K562 (cell line): ENCODE measurements around the gene MOG. TPM values are rescaled to one million over a fixed set of nuclear protein-coding genes. Genes with fewer than 3 reads are reported as not detected.
A peak's percentile ranks its signal among the peaks of the same experiment; 100 is the strongest.

Source experiments
- ATAC-seq: fragments of 200-7000 bp; cut with Tn5 transposase; 3 replicates; pipeline ENCODE4 v1.9.1; 2020; ENCODE audit warnings: moderate library complexity
- BruUV-seq: library from RNA; stranded (reverse); fragments of 400-500 nt; replicated peaks from 2 replicates; lab custom pipeline; 2021; lab: Mats Ljungman, UMichigan
- CTCF ChIA-PET: fragments of 300-600 bp; formaldehyde crosslinking; extraction: SDS; loops from one replicate; lab custom pipeline; 2021; ENCODE audit warnings: low intra/inter-chr PET ratio; lab: Yijun Ruan, JAX
- POLR2A ChIA-PET: fragments of 300-600, 350-650 bp; sonication (Branson Sonifier 250); formaldehyde crosslinking; extraction: SDS; loops from one replicate; lab custom pipeline; 2021; ENCODE audit warnings: antibody characterized with exemption, inconsistent platforms; lab: Yijun Ruan, JAX
- DNase-seq, 4 experiments: peaks; one replicate each; pipeline versions ENCODE4 v3.0.0 to v3.0.0-alpha.2; 2011 to 2018; ENCODE audit warnings: low spot score in 3 of 4, mixed read lengths in 3 of 4; ENCODE audit errors: extremely low read depth in 1 of 4
- FAIRE-seq: peaks from 2 replicates; lab custom pipeline; 2011; peaks lifted over from hg19 to GRCh38; lab: Jason Lieb, UNC
- H2AFZ ChIP-seq: 2 replicates; pipeline ENCODE4 v1.6.0; 2011; ENCODE audit warnings: low read depth, low read length, control low read depth, inconsistent platforms
- H3K27ac ChIP-seq: fragments of 200-600 bp; 3 replicates; pipeline ENCODE4 v1.8.0; 2011; ENCODE audit warnings: low read depth, mild to moderate bottlenecking, control low read depth, inconsistent platforms, low read length, moderate library complexity, mixed read lengths; ENCODE audit errors: extremely low read depth
- H3K27me3 ChIP-seq, 2 experiments: fragments of 300-600 bp in 1 of 2; 2 replicates in 1 of 2; 3 replicates in 1 of 2; pipeline versions ENCODE4 v1.6.0 to v1.8.0; 2011; ENCODE audit warnings: inconsistent platforms in 2 of 2, low read length in 2 of 2, mild to moderate bottlenecking in 1 of 2, mixed read lengths in 1 of 2, moderate library complexity in 1 of 2; ENCODE audit not compliant: control insufficient read depth in 2 of 2, insufficient read depth in 2 of 2
- H3K36me3 ChIP-seq: fragments of 300-600 bp; 3 replicates; pipeline ENCODE4 v1.8.0; 2011; ENCODE audit warnings: mild to moderate bottlenecking, low read length, inconsistent platforms; ENCODE audit not compliant: control insufficient read depth, insufficient read depth
- H3K4me1 ChIP-seq, 2 experiments: fragments of 200-600 bp in 1 of 2; replicated peaks in 1 of 2; 2 replicates in 1 of 2; 3 replicates in 1 of 2; pipeline versions ENCODE4 v1.5.1 to v1.8.0; 2011; ENCODE audit warnings: inconsistent platforms in 2 of 2, low read length in 2 of 2, mild to moderate bottlenecking in 1 of 2, mixed read lengths in 1 of 2, moderate library complexity in 1 of 2; ENCODE audit not compliant: control insufficient read depth in 2 of 2, insufficient read depth in 2 of 2
- H3K4me2 ChIP-seq: 2 replicates; pipeline ENCODE4 v1.6.1; 2011; ENCODE audit warnings: low read length, control low read depth, inconsistent platforms, mixed read lengths; ENCODE audit not compliant: insufficient read depth
- H3K4me3 ChIP-seq: fragments of 200-600 bp; sonication (generic), shearing (Covaris generic); 2 replicates; pipeline ENCODE4 v1.5.1; 2016; ENCODE audit warnings: control low read depth, inconsistent platforms
- H3K79me2 ChIP-seq: fragments of 200-600 bp; 3 replicates; pipeline ENCODE4 v1.8.0; 2011; ENCODE audit warnings: low read length, inconsistent platforms; ENCODE audit not compliant: control insufficient read depth, insufficient read depth
- H3K9ac ChIP-seq, 2 experiments: 2 replicates each; pipeline versions ENCODE4 v1.6.0 to v1.6.1; 2011; ENCODE audit warnings: low read depth in 2 of 2, low read length in 2 of 2, control low read depth in 1 of 2, inconsistent platforms in 1 of 2, mild to moderate bottlenecking in 1 of 2, mixed read lengths in 1 of 2; ENCODE audit not compliant: insufficient read depth in 1 of 2
- H3K9me1 ChIP-seq: one replicate; pipeline ENCODE4 v1.6.0; 2011; ENCODE audit warnings: inconsistent platforms, mild to moderate bottlenecking, low read length, moderate library complexity; ENCODE audit not compliant: control insufficient read depth, insufficient read depth
- H3K9me3 ChIP-seq: replicated peaks from 2 replicates; pipeline ENCODE4 v1.5.1; 2011; ENCODE audit warnings: low read depth, low read length, inconsistent platforms; ENCODE audit not compliant: control insufficient read depth, insufficient read depth
- H4K20me1 ChIP-seq: replicated peaks from 2 replicates; pipeline ENCODE4 v1.6.1; 2011; ENCODE audit warnings: low read length, inconsistent platforms, mixed read lengths; ENCODE audit not compliant: control insufficient read depth, insufficient read depth
- DACH1 ChIP-seq: fragments of 450-650 bp; IDR thresholded peaks from 2 replicates; pipeline ENCODE4 v1.6.1; 2018; ENCODE audit not compliant: partially characterized antibody
- HNRNPLL ChIP-seq: fragments of 200-400 bp; formaldehyde crosslinking; IDR thresholded peaks from 2 replicates; pipeline ENCODE4 v1.6.1; 2017; ENCODE audit warnings: low read length, low read depth, mild to moderate bottlenecking; ENCODE audit not compliant: poor library complexity, severe bottlenecking
- NCOA2 ChIP-seq, 2 experiments: fragments of 450-650 bp; IDR thresholded peaks; 2 replicates each; pipeline ENCODE4 v1.6.1; 2018; ENCODE audit warnings: mild to moderate bottlenecking in 2 of 2, moderate library complexity in 1 of 2; ENCODE audit not compliant: partially characterized antibody in 2 of 2
- PHF21A ChIP-seq: fragments of 450-650 bp; IDR thresholded peaks from 2 replicates; pipeline ENCODE4 v1.6.1; 2017; ENCODE audit warnings: low read depth, borderline replicate concordance
- RFX1 ChIP-seq: fragments of 450-650 bp; IDR thresholded peaks from 2 replicates; pipeline ENCODE4 v1.6.1; 2016; ENCODE audit warnings: mild to moderate bottlenecking, moderate library complexity
- SP2 ChIP-seq: IDR thresholded peaks from 2 replicates; pipeline ENCODE4 v1.6.1; 2011; ENCODE audit warnings: mild to moderate bottlenecking, low read depth, low read length, moderate library complexity; ENCODE audit not compliant: poor library complexity, severe bottlenecking; ENCODE audit errors: extremely low read depth
- ZNF507 ChIP-seq: conservative IDR thresholded peaks from 2 replicates; pipeline ENCODE4 v1.6.1; 2017; ENCODE audit warnings: missing genetic modification characterization, missing compliant biosample characterization
- WGBS: fragments of 100-300 bp; shearing (Covaris generic); methylation state at CpG from one replicate; pipeline ENCODE4 v1.1.6; 2016; ENCODE audit warnings: low coverage, mixed read lengths; ENCODE audit not compliant: insufficient coverage; ENCODE audit errors: missing lambda C conversion rate; 5-methylcytosine and 5-hydroxymethylcytosine counted together
- in situ Hi-C: fragments of 300-500 bp; cut with MboI; formaldehyde crosslinking; loops from 4 replicates; pipeline ENCODE4 v1.15.0; 2018; ENCODE audit warnings: inconsistent platforms, mixed read lengths
- intact Hi-C: fragments of 100-400 bp; cut with micrococcal nuclease; formaldehyde crosslinking; loops from 2 replicates; pipeline ENCODE4 v1.14.2; 2022
- polyA plus RNA-seq, 8 experiments: library from polyadenylated mRNA; depleted of rRNA in 4 of 8; stranded (reverse) in 5 of 8; unstranded in 3 of 8; fragments of >200 nt; fragmentation: Nextera tagmentation in 2 of 8; fragmentation: Illumina TruSeq in 1 of 8; extraction: Ambion mirVana in 2 of 8; extraction: Trizol in 1 of 8; gene quantifications; 2 replicates each; pipeline versions ENCODE4 v1.2.1 to v1.2.3, GENCODE V29; 2011 to 2014; ENCODE audit warnings: inconsistent platforms in 1 of 8, missing spikeins in 1 of 8
- total RNA-seq, 7 experiments: library from RNA; depleted of rRNA in 6 of 7; stranded (reverse); fragments of >200 nt in 6 of 7; fragmentation: Illumina TruSeq in 2 of 7; extraction: Trizol in 2 of 7; gene quantifications; 2 replicates each; pipeline versions ENCODE4 v1.2.1 to v1.2.3, GENCODE V29; 2011 to 2021; ENCODE audit warnings: low replicate concordance in 1 of 7
- TF ChIP-seq, protein P1 (sequence below), 2 experiments: fragments of 450-650 bp in 1 of 2; sonication (generic) in 1 of 2; formaldehyde crosslinking in 1 of 2; IDR thresholded peaks in 1 of 2; conservative IDR thresholded peaks in 1 of 2; 2 replicates each; pipeline versions ENCODE4 v1.6.1 to v1.8.1; 2016 to 2023; ENCODE audit warnings: mild to moderate bottlenecking in 2 of 2, moderate library complexity in 2 of 2, inconsistent platforms in 1 of 2, missing genetic modification reagents in 1 of 2
- TF ChIP-seq, protein P2 (sequence below): sonication (generic); formaldehyde crosslinking; IDR thresholded peaks from 2 replicates; pipeline ENCODE4 v1.8.1; 2023; ENCODE audit warnings: missing genetic modification reagents, mild to moderate bottlenecking, borderline replicate concordance

The MOG gene
- total and polyA plus RNA-seq, 9 of the 15 experiments (the other 6 are each of a cell fraction or from before 2014, with no cell fraction given) = not detected

DNA sequence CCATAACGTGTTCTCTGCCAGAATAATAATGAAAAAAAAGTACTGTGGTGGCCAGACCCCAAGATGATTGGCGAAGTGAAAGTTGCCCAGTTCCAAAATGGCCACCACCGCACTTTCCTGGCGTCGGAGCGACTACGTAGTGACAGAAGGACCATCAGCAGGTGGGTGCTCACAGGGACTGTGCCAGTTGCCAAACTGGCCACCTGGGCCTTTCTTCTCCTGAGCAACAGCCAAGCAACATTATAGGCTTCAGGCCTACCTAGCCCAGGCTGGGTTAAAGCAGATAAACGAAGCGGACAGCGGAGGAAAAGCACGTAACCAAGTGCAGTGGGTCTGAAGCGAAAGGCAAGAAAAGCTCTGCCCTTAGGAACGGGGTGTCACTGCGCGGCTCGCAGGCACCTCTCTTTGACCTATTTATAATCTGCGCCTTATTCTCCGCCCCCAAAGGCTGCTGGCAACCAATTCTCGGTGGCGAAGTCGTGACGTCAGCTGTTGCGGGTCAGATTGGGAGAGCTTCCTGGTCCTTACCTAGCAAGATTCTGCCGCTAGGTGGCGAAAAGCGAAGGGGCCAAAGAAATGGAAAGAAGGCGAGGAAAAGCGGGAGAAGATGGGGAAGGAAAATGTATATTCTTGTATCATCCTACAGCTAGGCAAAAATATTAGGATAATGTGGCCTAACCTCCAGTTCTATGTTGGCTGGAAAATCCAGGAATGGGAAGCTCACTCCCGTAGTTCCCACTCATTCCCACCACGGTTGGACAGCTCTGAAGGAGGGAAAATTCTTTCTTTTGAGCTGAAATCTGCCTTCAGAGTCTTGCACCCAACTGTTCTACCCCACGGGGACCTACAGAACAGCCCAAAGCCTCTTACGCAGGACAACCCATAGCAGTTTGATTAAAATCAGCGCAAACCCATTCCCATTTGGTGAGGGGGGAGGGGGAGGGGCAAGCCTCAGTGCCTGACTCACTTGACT, 6.9 kb upstream of the MOG start (continued):
- TF ChIP-seq, protein P1, sequence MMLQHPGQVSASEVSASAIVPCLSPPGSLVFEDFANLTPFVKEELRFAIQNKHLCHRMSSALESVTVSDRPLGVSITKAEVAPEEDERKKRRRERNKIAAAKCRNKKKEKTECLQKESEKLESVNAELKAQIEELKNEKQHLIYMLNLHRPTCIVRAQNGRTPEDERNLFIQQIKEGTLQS (IDR thresholded peaks at IDR 0.05) = peak; percentile 84
- TF ChIP-seq, protein P1 (CRISPR knock-in tag; conservative IDR thresholded peaks at IDR 0.05) = no peak
- TF ChIP-seq DACH1 = peak; percentile 68
- TF ChIP-seq HNRNPLL = peak; percentile 82

DNA sequence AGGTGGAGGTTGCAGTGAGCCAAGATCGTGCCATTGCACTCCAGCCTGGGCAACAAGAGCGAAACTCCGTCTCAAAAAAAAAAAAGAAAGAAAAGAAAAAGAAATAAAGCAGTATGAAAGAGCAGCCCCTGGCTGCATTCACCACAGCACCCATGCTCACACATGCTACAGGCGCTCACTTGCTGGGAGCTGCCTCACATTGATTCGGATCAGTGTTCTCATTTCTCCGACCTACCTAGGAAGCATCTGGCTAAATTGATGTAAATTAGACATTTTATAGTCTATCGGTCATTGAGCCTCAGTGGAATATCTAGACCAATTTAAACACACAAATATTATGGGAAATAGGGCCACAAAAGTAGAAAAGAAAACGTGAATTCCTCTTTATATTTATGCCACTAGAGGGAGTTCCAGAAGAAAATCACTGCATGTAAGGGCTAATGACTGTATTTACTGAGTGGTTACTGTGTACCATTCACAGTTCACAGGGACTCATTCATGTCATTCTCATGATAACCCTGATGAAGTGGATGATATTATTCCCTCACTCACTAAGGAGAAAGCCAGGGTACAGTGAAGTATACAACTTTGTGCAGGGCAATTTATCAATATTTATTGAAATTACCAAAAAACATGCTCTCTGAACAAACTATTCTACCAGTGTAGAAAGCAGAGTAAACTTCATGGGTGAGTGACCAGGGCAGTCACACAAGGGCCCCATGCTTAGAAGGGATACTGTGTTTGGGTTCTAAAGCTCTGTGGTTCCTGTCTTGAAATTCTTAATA, 5.3 kb upstream of the MOG start:
- Histone ChIP-seq H3K27ac (no peak overlapping the region), H3K4me2 (no peak overlapping the region), H3K9me1 (no peaks in the 10 kb centered on the region), H3K79me2 (no peaks in the 10 kb centered on the region), H3K4me3 (no peak overlapping the region), H3K9me3 (no peaks in the 10 kb centered on the region), H3K27me3 (peaks cover 11 to 21% of the 10 kb centered on the region in 2 experiments; a peak in 4 of 5 replicates), H4K20me1 (no peaks in the 10 kb centered on the region), H3K9ac (no peak overlapping the region), H3K4me1 (peaks cover 0 to 3% of the 10 kb centered on the region in 2 experiments; a peak in 2 of 5 replicates), H2AFZ (0 out of 2 replicates have a peak overlapping the region, but pooled peaks have one; percentile 22), H3K36me3 (no peaks in the 10 kb centered on the region)
- FAIRE-seq (peak; percentile 6), DNase-seq (peak in 3 of 4 experiments; percentile 31 to 54 (median 47)), ATAC-seq (peak; percentile 33)
- ChIA-PET POLR2A (no interaction called here), CTCF (interaction anchor here (0.6 to 1.1 kb wide), 3 partner anchors 35 to 183 kb away, joined by 3 to 6 read pairs (median 3); no protein-coding TSS in a partner anchor)
- in situ Hi-C loops (no loop called here), intact Hi-C loops (loop anchor here (2.0 to 5.0 kb wide), 3 partner anchors 19 to 214 kb away; partner anchors contain the start of genes GABBR1 and OR10C1)
- BruUV-seq = no TSS peak
- WGBS = 29% methylated on average over 5 of the region's 8 CpGs
- TF ChIP-seq RFX1 (no peak), PHF21A (peak; percentile 71; the same call in 1 of the 2 replicates), ZNF507 (tag) (no peak), NCOA2 (IDR thresholded peaks at IDR 0.05; ENCODE audit: partially characterized antibody in 2 of 2) (no peak), SP2 (no peak)
- TF ChIP-seq, protein P2, sequence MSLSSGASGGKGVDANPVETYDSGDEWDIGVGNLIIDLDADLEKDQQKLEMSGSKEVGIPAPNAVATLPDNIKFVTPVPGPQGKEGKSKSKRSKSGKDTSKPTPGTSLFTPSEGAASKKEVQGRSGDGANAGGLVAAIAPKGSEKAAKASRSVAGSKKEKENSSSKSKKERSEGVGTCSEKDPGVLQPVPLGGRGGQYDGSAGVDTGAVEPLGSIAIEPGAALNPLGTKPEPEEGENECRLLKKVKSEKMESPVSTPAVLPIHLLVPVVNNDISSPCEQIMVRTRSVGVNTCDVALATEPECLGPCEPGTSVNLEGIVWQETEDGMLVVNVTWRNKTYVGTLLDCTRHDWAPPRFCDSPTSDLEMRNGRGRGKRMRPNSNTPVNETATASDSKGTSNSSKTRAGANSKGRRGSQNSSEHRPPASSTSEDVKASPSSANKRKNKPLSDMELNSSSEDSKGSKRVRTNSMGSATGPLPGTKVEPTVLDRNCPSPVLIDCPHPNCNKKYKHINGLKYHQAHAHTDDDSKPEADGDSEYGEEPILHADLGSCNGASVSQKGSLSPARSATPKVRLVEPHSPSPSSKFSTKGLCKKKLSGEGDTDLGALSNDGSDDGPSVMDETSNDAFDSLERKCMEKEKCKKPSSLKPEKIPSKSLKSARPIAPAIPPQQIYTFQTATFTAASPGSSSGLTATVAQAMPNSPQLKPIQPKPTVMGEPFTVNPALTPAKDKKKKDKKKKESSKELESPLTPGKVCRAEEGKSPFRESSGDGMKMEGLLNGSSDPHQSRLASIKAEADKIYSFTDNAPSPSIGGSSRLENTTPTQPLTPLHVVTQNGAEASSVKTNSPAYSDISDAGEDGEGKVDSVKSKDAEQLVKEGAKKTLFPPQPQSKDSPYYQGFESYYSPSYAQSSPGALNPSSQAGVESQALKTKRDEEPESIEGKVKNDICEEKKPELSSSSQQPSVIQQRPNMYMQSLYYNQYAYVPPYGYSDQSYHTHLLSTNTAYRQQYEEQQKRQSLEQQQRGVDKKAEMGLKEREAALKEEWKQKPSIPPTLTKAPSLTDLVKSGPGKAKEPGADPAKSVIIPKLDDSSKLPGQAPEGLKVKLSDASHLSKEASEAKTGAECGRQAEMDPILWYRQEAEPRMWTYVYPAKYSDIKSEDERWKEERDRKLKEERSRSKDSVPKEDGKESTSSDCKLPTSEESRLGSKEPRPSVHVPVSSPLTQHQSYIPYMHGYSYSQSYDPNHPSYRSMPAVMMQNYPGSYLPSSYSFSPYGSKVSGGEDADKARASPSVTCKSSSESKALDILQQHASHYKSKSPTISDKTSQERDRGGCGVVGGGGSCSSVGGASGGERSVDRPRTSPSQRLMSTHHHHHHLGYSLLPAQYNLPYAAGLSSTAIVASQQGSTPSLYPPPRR (CRISPR knock-in tag) = no peak
